HG03354 (cell line): Measurements from ENCODE around the gene FSHR.

Source experiments
- ATAC-seq: cut with Tn5 transposase; IDR thresholded peaks from one replicate; pipeline ENCODE4 v1.9.1; 2021; ENCODE audit warnings: mild to moderate bottlenecking; ENCODE audit not compliant: unreplicated experiment, poor library complexity, severe bottlenecking

FSHR gene

GRCh38 chr2:49035481-49035880 is 118.8 kb downstream of the FSHR start:
- no peak for ATAC-seq

GRCh38 chr2:49033394-49034185 is 120.7 kb downstream of the FSHR start:
- no peak for ATAC-seq

GRCh38 chr2:49032936-49033335 is 121.4 kb downstream of the FSHR start:
- no peak for ATAC-seq

GRCh38 chr2:49032126-49032525 is 122.2 kb downstream of the FSHR start:
- ATAC-seq, result no peak

- no peak for ATAC-seq
These were observed 124.9 kb downstream of the FSHR start for GRCh38 chr2:49029406-49029805.

GRCh38 chr2:49028101-49028500 is 126.2 kb downstream of the FSHR start:
- peak; percentile 99 for ATAC-seq

- no peak for ATAC-seq
These were observed 127.6 kb downstream of the FSHR start for GRCh38 chr2:49026706-49027105.

GRCh38 chr2:49021271-49021670 is 133.0 kb downstream of the FSHR start:
- ATAC-seq, result no peak

- ATAC-seq, result no peak
These were observed 149.1 kb downstream of the FSHR start for GRCh38 chr2:49005261-49005660.

GRCh38 chr2:49004036-49004626 is 150.2 kb downstream of the FSHR start:
- peak; percentile 74 for ATAC-seq

- ATAC-seq, result no peak
These were observed 151.1 kb downstream of the FSHR start for GRCh38 chr2:49003201-49003600.

- no peak for ATAC-seq
These were observed 151.6 kb downstream of the FSHR start for GRCh38 chr2:49002750-49003149.

- ATAC-seq, result no peak
These were observed 153.6 kb downstream of the FSHR start for GRCh38 chr2:49000695-49001094.

GRCh38 chr2:48998449-48998848 is 155.9 kb downstream of the FSHR start:
- no peak for ATAC-seq

- peak; percentile 45 for ATAC-seq
These were observed 160.7 kb downstream of the FSHR start for GRCh38 chr2:48993576-48993975.

- peak; percentile 69 for ATAC-seq
These were observed 162.7 kb downstream of the FSHR start for GRCh38 chr2:48991415-48992131.

- no peak for ATAC-seq
These were observed 169.4 kb downstream of the FSHR start for GRCh38 chr2:48984922-48985321.

GRCh38 chr2:48983551-48983950 is 170.8 kb downstream of the FSHR start:
- no peak for ATAC-seq

- ATAC-seq, result no peak
These were observed 171.4 kb downstream of the FSHR start for GRCh38 chr2:48982887-48983435.

- no peak for ATAC-seq
These were observed 173.5 kb downstream of the FSHR start for GRCh38 chr2:48980846-48981245.

GRCh38 chr2:48979691-48980090 is 174.6 kb downstream of the FSHR start:
- no peak for ATAC-seq
